CD8-positive, alpha-beta memory T cell (primary cell): Measurements from ENCODE around the gene SLAIN2. TPM values are rescaled to one million over a fixed set of nuclear protein-coding genes. Genes with fewer than 3 reads are reported as not detected.

Source experiments
- CTCF ChIA-PET: fragments of 350-600 bp; sonication (Branson Sonifier 250); formaldehyde crosslinking; loops from one replicate; lab custom pipeline; 2021; ENCODE audit warnings: antibody characterized with exemption; lab: Charles Lee
- POLR2A ChIA-PET: fragments of 350-600 bp; sonication (Branson Sonifier 250); formaldehyde crosslinking; loops from one replicate; lab custom pipeline; 2021; ENCODE audit warnings: antibody characterized with exemption; lab: Charles Lee
- DNase-seq, 5 donors: peaks; one replicate each; pipeline versions ENCODE4 v3.0.0 to v3.0.0-alpha.2; 2020 to 2022; ENCODE audit warnings: mixed read lengths in 1 of 5
- H3K27ac ChIP-seq: one replicate; pipeline ENCODE4 v1.7.0; 2013; ENCODE audit warnings: low read depth, mild to moderate bottlenecking, low read length, moderate library complexity
- H3K27me3 ChIP-seq: 2 replicates; pipeline ENCODE4 v1.7.0; 2013; ENCODE audit warnings: low read length, mild to moderate bottlenecking; ENCODE audit not compliant: insufficient read depth, poor library complexity, severe bottlenecking
- H3K36me3 ChIP-seq: 2 replicates; pipeline ENCODE4 v1.7.0; 2013; ENCODE audit warnings: mild to moderate bottlenecking, low read length, moderate library complexity; ENCODE audit not compliant: insufficient read depth
- H3K4me1 ChIP-seq: 2 replicates; pipeline ENCODE4 v1.7.0; 2013; ENCODE audit warnings: mild to moderate bottlenecking, low read length, moderate library complexity; ENCODE audit not compliant: insufficient read depth
- H3K4me3 ChIP-seq: 2 replicates; pipeline ENCODE4 v1.7.0; 2013; ENCODE audit warnings: mild to moderate bottlenecking, low read length
- H3K9me3 ChIP-seq: 2 replicates; pipeline ENCODE4 v1.7.0; 2013; ENCODE audit warnings: mild to moderate bottlenecking, low read length
- H3K27ac Mint-ChIP-seq, 8 donors: one replicate each; pipeline ENCODE4 v1.8.0; 2020 to 2021; ENCODE audit warnings: mixed read lengths in 8 of 8, mild to moderate bottlenecking in 6 of 8, inconsistent platforms in 3 of 8, moderate library complexity in 3 of 8
- H3K27me3 Mint-ChIP-seq, 2 donors: one replicate each; pipeline ENCODE4 v1.8.0; 2020 to 2021; ENCODE audit warnings: mixed read lengths in 2 of 2, mild to moderate bottlenecking in 1 of 2, moderate library complexity in 1 of 2
- H3K36me3 Mint-ChIP-seq, 3 donors: one replicate each; pipeline ENCODE4 v1.8.0; 2020 to 2021; ENCODE audit warnings: mixed read lengths in 3 of 3, inconsistent platforms in 1 of 3, mild to moderate bottlenecking in 1 of 3
- H3K4me1 Mint-ChIP-seq, 3 donors: one replicate each; pipeline ENCODE4 v1.8.0; 2020 to 2021; ENCODE audit warnings: mixed read lengths in 3 of 3, inconsistent platforms in 1 of 3, mild to moderate bottlenecking in 1 of 3
- H3K4me3 Mint-ChIP-seq, 7 donors: one replicate each; pipeline ENCODE4 v1.8.0; 2020 to 2021; ENCODE audit warnings: mixed read lengths in 7 of 7, mild to moderate bottlenecking in 6 of 7, moderate library complexity in 4 of 7, inconsistent platforms in 2 of 7
- H3K9me3 Mint-ChIP-seq, 5 donors: one replicate each; pipeline ENCODE4 v1.8.0; 2020 to 2022; ENCODE audit warnings: mixed read lengths in 5 of 5, mild to moderate bottlenecking in 3 of 5, moderate library complexity in 2 of 5, inconsistent platforms in 1 of 5
- polyA plus RNA-seq: library from polyadenylated mRNA; unstranded; fragments of 300-500 nt; fragmentation: Illumina TruSeq; gene quantifications from one replicate; pipeline ENCODE4 v1.2.3, GENCODE V29; 2021
- total RNA-seq, 2 experiments: library from RNA; stranded (reverse); gene quantifications; one replicate each; pipeline ENCODE4 v1.2.3, GENCODE V29; 2021

Gene SLAIN2
- total and polyA plus RNA-seq, 3 experiments from 2014 or later: 26.4 to 86.8 (median 72.2) TPM

- Mint-ChIP-seq H3K27ac (no peak overlapping the region), H3K9me3 (no peaks in the 10 kb centered on the region), H3K4me3 (no peak overlapping the region), H3K36me3 (peaks cover 5 to 63% (median 36%) of the 10 kb centered on the region in 3 donors), H3K27me3 (no peaks in the 10 kb centered on the region), H3K4me1 (peaks cover 20 to 40% (median 34%) of the 10 kb centered on the region in 3 donors)
- Histone ChIP-seq H3K9me3 (no peaks in the 10 kb centered on the region), H3K4me3 (no peak overlapping the region), H3K4me1 (no peaks in the 10 kb centered on the region), H3K36me3 (no peaks in the 10 kb centered on the region), H3K27me3 (no peaks in the 10 kb centered on the region), H3K27ac (no peak overlapping the region)
- CTCF ChIA-PET: no interaction called here
- POLR2A ChIA-PET: no interaction called here
- no peak for DNase-seq
These were observed 64.6 kb downstream of the SLAIN2 start for GRCh38 chr4:48405924-48406323.

GRCh38 chr4:48409203-48409602, 67.9 kb downstream of the SLAIN2 start:
- Mint-ChIP-seq H3K27ac (peak overlapping the region in 1 of 8 donors; percentile 27), H3K4me3 (peak overlapping the region in 1 of 7 donors; percentile 18), H3K27me3 (no peaks in the 10 kb centered on the region), H3K4me1 (peaks cover 16 to 27% (median 16%) of the 10 kb centered on the region in 3 donors), H3K36me3 (peaks cover 12 to 60% (median 31%) of the 10 kb centered on the region in 3 donors), H3K9me3 (no peaks in the 10 kb centered on the region)
- Histone ChIP-seq H3K4me3 (no peak overlapping the region), H3K27ac (no peak overlapping the region), H3K4me1 (no peaks in the 10 kb centered on the region), H3K36me3 (no peaks in the 10 kb centered on the region), H3K27me3 (no peaks in the 10 kb centered on the region), H3K9me3 (no peaks in the 10 kb centered on the region)
- POLR2A ChIA-PET: no interaction called here
- no peak for DNase-seq
- CTCF ChIA-PET: no interaction called here

GRCh38 chr4:48410812-48411211, 69.5 kb downstream of the SLAIN2 start:
- DNase-seq: no peak
- Mint-ChIP-seq H3K27me3 (no peaks in the 10 kb centered on the region), H3K9me3 (no peaks in the 10 kb centered on the region), H3K4me1 (peaks cover 11 to 14% (median 14%) of the 10 kb centered on the region in 3 donors), H3K27ac (peak overlapping the region in 1 of 8 donors; percentile 3), H3K36me3 (peaks cover 12 to 51% (median 27%) of the 10 kb centered on the region in 3 donors), H3K4me3 (peak overlapping the region in 1 of 7 donors; percentile 38)
- no peaks in the 10 kb centered on the region for H3K9me3 ChIP-seq
- no peak overlapping the region for H3K4me3 ChIP-seq
- no peak overlapping the region for H3K27ac ChIP-seq
- no peaks in the 10 kb centered on the region for H3K4me1 ChIP-seq
- ChIA-PET POLR2A (no interaction called here), CTCF (no interaction called here)
- no peaks in the 10 kb centered on the region for H3K27me3 ChIP-seq
- H3K36me3 ChIP-seq: no peaks in the 10 kb centered on the region

- no peak overlapping the region for H3K27ac ChIP-seq
- H3K9me3 ChIP-seq: no peaks in the 10 kb centered on the region
- ChIA-PET CTCF (no interaction called here), POLR2A (no interaction called here)
- H3K9me3 Mint-ChIP-seq: no peaks in the 10 kb centered on the region
- no peak overlapping the region for H3K4me3 ChIP-seq
- H3K36me3 ChIP-seq: peaks cover 20% of the 10 kb centered on the region
- no peaks in the 10 kb centered on the region for H3K27me3 Mint-ChIP-seq
- no peaks in the 10 kb centered on the region for H3K4me1 ChIP-seq
- no peak overlapping the region for H3K27ac Mint-ChIP-seq
- H3K4me3 Mint-ChIP-seq: no peak overlapping the region
- no peaks in the 10 kb centered on the region for H3K27me3 ChIP-seq
- H3K4me1 Mint-ChIP-seq: peaks cover 3 to 5% (median 5%) of the 10 kb centered on the region in 3 donors
- DNase-seq: no peak
- peaks cover 14 to 54% (median 27%) of the 10 kb centered on the region in 3 donors for H3K36me3 Mint-ChIP-seq
These were observed 78.8 kb downstream of the SLAIN2 start for GRCh38 chr4:48420144-48420543.

- POLR2A ChIA-PET: no interaction called here
- H3K4me1 Mint-ChIP-seq: peaks cover 3 to 5% (median 5%) of the 10 kb centered on the region in 3 donors
- Histone ChIP-seq H3K4me1 (no peaks in the 10 kb centered on the region), H3K27me3 (no peaks in the 10 kb centered on the region), H3K36me3 (peaks cover 20% of the 10 kb centered on the region), H3K4me3 (no peak overlapping the region), H3K9me3 (no peaks in the 10 kb centered on the region), H3K27ac (no peak overlapping the region)
- no peaks in the 10 kb centered on the region for H3K27me3 Mint-ChIP-seq
- H3K9me3 Mint-ChIP-seq: no peaks in the 10 kb centered on the region
- DNase-seq: no peak
- no peak overlapping the region for H3K4me3 Mint-ChIP-seq
- H3K27ac Mint-ChIP-seq: no peak overlapping the region
- CTCF ChIA-PET: no interaction called here
- H3K36me3 Mint-ChIP-seq: peaks cover 14 to 54% (median 27%) of the 10 kb centered on the region in 3 donors
These were observed 79.8 kb downstream of the SLAIN2 start for GRCh38 chr4:48421101-48421500.

- Mint-ChIP-seq H3K4me3 (no peak overlapping the region), H3K36me3 (peaks cover 11 to 15% (median 12%) of the 10 kb centered on the region in 3 donors), H3K4me1 (peaks cover 24 to 35% (median 26%) of the 10 kb centered on the region in 3 donors), H3K9me3 (no peaks in the 10 kb centered on the region), H3K27ac (no peak overlapping the region), H3K27me3 (no peaks in the 10 kb centered on the region)
- CTCF ChIA-PET: no interaction called here
- Histone ChIP-seq H3K4me3 (no peak overlapping the region), H3K9me3 (no peaks in the 10 kb centered on the region), H3K27me3 (no peaks in the 10 kb centered on the region), H3K36me3 (no peaks in the 10 kb centered on the region), H3K4me1 (peaks cover 12% of the 10 kb centered on the region), H3K27ac (no peak overlapping the region)
- POLR2A ChIA-PET: no interaction called here
- DNase-seq: no peak
These were observed 87.6 kb downstream of the SLAIN2 start for GRCh38 chr4:48428926-48429325.

- Histone ChIP-seq H3K27ac (no peak overlapping the region), H3K27me3 (no peaks in the 10 kb centered on the region), H3K4me3 (no peak overlapping the region), H3K36me3 (no peaks in the 10 kb centered on the region), H3K9me3 (no peaks in the 10 kb centered on the region), H3K4me1 (peaks cover 12% of the 10 kb centered on the region)
- peak overlapping the region in 1 of 8 donors; percentile 38 for H3K27ac Mint-ChIP-seq
- ChIA-PET CTCF (no interaction called here), POLR2A (no interaction called here)
- peaks cover 11 to 12% (median 11%) of the 10 kb centered on the region in 3 donors for H3K36me3 Mint-ChIP-seq
- H3K27me3 Mint-ChIP-seq: no peaks in the 10 kb centered on the region
- no peak overlapping the region for H3K4me3 Mint-ChIP-seq
- DNase-seq: no peak
- no peaks in the 10 kb centered on the region for H3K9me3 Mint-ChIP-seq
- peaks cover 24 to 35% (median 26%) of the 10 kb centered on the region in 3 donors for H3K4me1 Mint-ChIP-seq
These were observed 88.6 kb downstream of the SLAIN2 start for GRCh38 chr4:48429709-48430474.

GRCh38 chr4:48431401-48431800, 90.1 kb downstream of the SLAIN2 start:
- H3K4me1 Mint-ChIP-seq: peaks cover 24 to 35% (median 26%) of the 10 kb centered on the region in 3 donors
- peaks cover 12% of the 10 kb centered on the region for H3K4me1 ChIP-seq
- H3K36me3 Mint-ChIP-seq: peaks cover 9 to 11% (median 11%) of the 10 kb centered on the region in 3 donors
- H3K27ac ChIP-seq: no peak overlapping the region
- no peak overlapping the region for H3K4me3 ChIP-seq
- peak in 1 of 5 donors; percentile 3 for DNase-seq
- ChIA-PET CTCF (no interaction called here), POLR2A (no interaction called here)
- H3K27me3 Mint-ChIP-seq: no peaks in the 10 kb centered on the region
- H3K27ac Mint-ChIP-seq: peak overlapping the region in 6 of 8 donors; percentile 3 to 93 (median 25)
- H3K27me3 ChIP-seq: no peaks in the 10 kb centered on the region
- H3K4me3 Mint-ChIP-seq: peak overlapping the region in 1 of 7 donors; percentile 3
- no peaks in the 10 kb centered on the region for H3K9me3 Mint-ChIP-seq
- H3K9me3 ChIP-seq: no peaks in the 10 kb centered on the region
- no peaks in the 10 kb centered on the region for H3K36me3 ChIP-seq
